GM19452 (cell line): ENCODE measurements around the gene FARP2.
"Not testable (repeated sequence)": the region's sequence is repeated elsewhere in the genome, so short reads cannot be mapped to it uniquely, and the experiment has no call there.

Source experiments
- ATAC-seq: cut with Tn5 transposase; IDR thresholded peaks from one replicate; pipeline ENCODE4 v1.9.1; 2021; ENCODE audit not compliant: unreplicated experiment

FARP2 gene

DNA sequence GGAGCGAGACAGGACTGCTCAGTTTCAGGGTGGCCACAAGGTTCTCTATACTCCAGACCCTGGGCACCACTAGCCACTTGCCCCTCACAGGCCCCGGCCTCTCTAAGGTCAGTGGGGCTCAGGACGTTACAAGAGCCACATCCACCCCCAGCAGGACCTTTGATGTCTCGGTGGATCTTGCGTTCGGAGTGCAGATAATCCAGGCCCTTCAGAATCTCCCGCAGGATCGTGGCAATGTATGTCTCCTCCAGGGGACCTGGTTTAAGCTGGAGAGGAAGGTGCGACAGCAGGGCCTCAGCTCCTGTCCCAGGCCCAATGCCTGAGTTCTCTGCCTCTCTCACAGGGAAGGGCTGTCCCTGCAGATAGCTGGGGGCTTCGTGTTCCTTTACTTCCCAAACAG, 143.9 kb downstream of the FARP2 start:
- ATAC-seq: no peak

DNA sequence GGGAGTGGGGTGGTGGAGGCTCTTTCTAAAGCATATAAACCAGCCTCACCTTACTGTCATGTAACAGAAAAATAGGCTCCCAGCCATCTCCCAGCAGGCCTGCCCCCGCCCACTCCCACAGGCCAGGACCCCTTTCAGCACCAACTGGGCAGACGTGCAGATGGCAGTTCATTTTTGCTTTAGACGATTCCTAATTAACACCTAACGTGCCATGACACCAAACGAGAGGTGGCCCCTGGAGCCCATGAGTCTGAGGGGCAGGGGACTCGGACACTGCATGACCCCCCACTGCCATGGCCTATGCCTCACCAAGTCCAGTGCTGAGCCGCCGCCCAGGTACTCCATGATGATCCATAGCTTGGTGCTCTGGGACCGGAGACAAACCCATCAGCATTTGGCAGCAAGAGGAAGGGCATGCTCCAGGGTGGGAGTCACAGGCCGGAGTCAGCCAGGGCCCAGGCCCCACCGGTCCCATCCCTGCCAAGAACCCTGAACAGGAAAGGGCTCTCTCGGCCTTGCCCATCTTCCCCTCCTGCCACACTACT, 144.4 kb downstream of the FARP2 start:
- no peak for ATAC-seq

DNA sequence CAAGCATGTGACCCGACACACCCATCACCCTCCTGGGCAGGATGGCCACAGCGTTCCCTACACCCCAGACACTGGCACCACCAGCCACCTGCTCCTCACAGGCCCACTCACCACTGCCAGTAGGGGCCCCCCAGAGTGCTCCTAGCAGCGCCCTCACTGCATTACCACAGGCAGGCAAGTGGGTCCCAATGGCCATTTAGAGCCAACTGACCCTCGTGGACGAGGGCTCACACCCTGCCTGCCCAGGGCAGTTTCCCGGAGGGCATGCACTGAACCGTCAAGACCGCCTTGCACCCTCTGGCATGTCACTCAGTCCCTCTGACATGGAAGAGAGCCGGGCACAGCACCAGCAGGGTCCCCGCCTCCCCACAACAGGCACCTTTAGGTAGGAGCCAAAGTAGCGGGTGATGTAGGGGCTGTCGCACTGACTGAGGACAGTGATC, 145.0 kb downstream of the FARP2 start:
- no peak for ATAC-seq

DNA sequence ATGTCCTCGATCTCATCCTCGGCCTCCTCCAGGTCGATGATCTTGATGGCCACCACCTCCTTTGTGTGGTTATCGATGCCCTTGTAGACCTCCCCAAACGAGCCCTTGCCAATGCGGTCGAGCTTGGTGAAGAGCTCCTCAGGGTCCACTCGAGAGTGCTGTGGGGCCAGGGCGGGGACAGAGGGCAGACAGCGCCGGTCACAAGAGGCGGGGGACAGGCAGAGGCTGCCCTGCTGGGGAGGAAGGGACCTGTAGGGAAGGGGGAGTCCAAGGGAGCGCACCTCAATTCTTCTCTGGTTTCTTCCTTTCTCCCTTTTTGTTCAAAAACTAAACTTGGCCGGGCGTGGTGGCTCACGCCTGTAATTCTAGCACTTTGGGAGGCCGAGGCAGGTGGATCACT, 145.5 kb downstream of the FARP2 start:
- ATAC-seq: no peak

DNA sequence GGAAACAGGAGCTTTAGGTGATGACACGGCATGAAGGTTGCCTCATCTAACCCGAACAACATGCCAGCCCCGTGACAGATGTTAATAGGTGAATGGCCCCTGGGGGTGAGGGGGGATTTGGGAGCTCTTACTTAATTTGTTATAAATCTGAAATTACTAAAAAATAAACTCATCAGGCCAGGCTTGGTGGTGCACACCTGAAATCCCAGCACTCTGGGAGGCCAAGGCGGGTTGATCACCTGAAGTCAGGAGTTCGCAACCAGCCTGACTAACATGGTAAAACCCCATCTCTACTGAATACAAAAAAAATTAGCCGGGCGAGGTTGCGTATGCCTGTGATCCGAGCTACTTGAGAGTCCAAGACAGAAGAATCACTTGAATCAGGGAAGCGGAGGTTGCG, 146.2 kb downstream of the FARP2 start:
- ATAC-seq: no peak

DNA sequence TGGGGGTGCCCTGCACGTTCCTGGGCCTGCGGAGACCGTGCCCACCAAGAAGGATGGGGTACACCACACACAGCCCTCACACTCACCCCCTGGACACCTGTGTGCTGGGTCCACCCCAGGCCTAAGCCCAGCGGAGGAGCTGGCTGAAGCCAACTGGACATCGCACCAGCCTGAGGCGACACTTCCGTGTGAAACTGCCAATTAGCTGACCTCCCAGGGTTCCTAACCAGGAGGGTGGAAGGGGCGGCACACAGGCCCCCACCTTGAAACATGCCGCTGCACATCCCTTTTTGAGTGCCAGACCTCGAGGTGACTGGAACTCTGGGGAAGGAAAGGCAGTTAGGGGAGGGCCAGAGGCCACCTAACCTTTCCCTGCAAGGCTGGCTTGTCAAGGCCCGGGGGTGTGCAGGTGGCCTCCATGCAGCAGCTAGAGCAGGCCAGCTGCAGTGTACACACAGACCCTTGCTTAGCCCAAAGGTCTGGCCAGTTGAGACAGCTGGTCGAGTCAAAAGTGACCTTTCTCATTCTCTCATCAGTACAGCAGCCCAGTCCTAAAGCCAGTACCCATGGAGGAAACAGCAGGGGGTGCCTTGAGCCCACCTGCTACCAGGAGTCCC, 147.8 kb downstream of the FARP2 start:
- ATAC-seq: no peak

DNA sequence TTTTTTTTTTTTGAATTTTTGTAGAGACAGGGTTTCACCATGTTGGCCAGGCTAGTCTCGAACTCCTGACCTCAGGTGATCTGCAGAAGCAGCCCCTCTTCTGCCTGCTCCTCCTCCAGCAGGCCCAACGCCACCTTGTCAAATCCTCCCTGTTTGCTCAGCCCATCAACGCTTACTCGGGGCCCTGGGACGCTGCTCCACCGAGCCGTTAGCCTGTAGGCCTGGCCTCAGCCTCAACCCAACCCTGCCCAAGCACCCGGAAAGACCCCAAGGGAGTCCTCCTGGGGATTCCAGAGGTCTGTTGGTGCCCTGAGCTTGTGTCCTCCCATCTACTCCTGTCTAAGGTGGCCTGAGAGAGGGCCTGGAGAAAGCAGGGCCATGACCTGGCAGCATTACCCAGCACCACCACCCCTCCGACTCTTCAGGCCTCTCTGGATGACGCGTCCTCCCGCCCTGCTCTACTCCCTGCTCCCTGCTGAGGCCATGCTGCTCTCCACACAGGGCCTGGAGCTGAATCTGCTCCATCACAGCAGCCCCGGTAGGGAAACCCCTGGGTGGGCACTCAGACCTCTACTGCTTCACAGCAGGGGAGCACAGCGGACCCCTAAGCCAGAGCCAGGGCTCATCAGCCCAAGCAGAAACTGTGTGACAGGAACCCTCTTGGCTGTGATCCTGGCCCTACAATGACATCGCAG, 149.1 kb downstream of the FARP2 start:
- no peak for ATAC-seq

DNA sequence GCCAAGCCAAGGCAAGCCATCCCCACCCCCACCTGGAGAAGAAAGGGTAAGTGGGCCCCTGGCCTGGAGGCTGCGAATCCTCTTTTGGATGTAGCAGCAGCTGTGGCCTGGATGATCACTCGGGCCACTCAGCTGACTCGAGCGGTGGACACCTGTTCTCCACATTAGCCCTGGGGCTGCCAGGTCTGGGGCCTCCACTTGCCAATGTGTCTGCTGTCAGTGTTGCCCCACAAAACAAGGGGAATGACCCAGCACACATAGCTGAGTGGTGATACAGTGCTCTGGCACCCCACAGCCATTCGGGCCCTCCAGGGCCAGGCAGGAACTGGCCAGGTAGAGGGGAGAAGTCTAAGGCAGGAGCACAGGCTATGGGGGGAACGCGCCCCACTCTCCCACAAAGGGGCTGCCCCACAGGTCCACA, 149.7 kb downstream of the FARP2 start:
- no peak for ATAC-seq

DNA sequence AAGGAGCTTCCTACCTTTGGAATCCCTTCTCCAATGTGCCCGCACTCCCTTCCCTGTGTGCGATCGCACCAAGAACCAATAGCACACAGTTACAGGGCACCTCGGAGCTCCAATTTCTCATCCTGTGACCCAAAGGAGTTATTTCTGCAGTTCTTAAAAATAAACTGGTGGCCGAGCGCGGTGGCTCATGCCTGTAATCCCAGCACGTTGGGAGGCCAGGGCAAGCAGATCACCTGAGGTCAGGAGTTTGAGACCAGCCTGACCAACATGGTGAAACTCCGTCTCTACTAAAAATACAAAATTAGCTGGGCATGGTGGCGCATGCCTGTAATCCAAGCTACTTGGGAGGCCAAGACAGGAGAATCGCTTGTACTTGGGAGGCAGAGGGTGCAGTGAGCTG, 150.2 kb downstream of the FARP2 start:
- ATAC-seq: not testable (repeated sequence)

DNA sequence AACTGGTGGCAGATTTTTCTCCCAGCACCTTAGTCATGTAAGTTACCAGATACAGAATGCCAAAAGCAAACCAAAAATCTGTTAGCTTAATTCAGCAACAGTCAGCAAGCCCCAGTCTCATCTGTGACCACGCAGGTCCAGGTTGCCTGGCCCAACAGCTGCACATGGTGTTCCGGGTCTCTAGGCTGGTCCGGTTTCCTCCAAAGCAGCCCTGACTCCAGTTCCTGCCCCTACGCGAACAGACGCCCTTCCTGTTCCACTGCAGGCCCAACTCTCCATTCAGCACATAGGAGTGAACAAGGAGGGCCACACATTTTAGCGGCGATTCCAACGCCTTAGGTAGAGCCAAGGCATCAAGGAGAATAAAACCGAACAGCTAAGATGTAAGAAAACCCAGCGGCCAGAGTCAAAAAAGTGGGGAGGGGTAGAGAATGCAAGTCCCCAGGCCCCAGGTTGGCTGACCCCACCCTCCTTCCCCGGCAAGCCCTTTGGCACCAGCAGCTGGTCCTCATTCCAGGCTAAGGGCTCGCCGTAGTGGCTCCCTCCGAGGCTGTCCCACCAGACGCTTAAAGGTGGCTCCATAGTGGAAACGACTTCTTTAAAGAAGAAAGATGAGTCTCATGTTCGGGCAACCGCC, 150.8 kb downstream of the FARP2 start:
- ATAC-seq: no peak

DNA sequence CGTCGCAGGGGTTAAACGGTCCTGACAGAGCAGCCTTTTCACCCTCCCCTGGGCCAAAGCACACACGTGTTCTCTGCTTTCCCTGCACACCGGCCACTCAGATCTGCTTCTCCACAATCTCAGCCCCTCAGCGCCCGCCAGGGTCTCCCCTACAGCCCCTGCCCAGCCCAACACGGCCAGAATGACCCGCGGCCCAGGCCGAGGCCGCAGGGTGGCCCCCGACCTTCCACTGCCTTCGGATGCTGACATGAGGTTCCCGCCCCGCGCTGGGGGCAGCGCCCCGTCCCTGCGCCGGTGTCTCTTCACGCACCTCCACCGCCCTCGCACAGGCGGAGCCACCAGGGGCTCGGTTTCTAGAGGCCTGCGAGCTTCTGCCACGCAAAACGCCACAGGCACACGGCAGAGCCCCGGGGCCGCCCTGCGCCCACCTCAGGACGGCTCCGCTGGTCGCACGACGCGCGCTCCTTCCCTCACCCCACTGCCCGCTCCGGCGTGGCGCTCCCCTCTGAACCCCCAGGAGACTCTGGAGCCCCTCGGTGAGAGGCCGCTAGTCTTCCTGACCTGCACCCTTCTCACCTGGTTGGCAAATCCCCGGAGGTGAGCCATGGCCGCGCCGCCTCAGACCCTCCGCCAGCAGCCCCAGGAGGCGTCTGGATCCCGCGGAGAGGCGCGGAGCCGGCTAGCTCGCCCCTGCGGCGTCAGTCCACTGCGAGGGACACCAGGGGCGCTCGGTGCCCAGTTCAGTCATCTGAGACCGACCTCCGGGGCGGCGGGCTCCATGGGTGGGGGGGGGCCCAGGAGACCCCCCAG, 151.6 kb downstream of the FARP2 start:
- peak; percentile 26 for ATAC-seq

DNA sequence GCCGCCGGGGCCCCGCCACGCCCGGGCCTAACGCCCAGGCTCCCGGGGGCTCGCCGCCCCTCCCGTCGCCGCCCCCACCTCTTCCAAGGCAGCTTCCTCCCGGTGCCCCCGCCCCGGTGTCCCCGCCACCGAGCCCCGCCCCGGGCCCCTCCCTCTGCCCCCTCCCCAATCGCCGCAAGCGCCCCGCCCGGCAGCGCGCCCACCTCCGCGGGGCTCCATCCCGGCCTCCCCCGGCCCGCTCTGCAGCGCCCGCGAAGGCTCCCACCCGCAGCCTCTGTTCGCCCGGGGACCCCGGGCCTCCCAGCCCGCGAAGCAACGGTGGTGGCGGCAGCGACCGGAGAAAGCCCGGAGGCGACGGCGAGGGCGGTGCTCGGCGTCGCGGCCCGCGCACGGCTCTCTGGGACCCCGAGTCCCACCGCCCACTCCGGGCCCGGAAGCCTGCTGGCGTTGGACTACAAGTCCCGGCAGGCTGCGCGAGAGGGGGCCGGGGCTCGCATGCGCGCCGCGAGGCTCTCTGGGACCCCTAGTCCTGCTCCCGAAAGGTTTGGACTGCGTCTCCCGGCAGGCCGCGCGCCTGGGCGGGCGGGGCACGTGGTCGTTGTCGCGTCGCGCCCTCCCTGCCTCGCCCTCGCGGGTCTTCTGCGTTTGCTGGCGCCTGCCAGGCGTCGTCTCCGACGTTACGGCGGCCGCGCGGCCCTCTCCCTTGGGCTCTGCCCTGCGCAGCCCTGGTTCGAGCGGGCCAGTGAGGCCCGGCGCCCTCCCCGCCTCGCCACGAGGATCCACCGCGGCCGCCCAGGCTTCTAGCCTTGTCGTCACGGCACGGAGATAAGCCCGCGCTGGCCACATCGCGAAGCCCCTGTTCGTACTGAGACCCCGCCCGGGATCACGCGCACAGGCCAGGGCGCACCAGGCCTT, 152.4 kb downstream of the FARP2 start, which contains the start of gene STK25:
STK25 (minus strand) TSS at position 345 of the 915 bp plus-strand sequence. CDS start 549 bp downstream, outside the sequence.
- peak; percentile 94 for ATAC-seq

DNA sequence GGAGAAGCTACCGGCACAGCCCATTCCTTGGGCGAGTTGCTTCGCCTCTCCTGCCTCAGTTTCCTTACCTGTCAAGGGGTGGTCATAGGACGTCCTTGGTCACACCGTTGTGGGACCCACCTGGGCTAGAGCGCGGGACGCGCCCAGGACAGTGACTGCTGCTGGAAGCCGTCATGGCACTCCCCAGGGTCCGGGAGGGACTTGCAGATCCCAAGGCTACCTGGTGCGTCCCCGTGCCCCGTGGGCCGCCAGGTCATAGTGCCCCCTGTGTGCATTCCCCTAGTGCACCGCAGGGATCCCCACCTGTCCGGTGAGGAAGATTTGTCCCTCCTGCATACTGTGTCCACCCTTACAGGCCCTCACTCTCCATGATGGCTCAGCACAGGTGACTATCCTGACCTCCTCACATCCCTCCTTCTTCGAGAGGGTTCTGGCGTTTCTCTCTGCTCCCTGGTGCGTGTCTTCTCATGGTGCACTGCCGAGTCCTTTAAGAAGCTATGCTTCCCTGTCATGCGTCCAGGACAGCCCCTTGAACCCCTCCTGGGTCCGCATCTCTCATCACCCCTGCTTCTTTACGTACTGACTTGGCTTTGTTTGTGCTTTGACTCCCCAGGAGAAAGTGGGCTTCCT, 153.2 kb downstream of the FARP2 start:
- ATAC-seq: no peak

DNA sequence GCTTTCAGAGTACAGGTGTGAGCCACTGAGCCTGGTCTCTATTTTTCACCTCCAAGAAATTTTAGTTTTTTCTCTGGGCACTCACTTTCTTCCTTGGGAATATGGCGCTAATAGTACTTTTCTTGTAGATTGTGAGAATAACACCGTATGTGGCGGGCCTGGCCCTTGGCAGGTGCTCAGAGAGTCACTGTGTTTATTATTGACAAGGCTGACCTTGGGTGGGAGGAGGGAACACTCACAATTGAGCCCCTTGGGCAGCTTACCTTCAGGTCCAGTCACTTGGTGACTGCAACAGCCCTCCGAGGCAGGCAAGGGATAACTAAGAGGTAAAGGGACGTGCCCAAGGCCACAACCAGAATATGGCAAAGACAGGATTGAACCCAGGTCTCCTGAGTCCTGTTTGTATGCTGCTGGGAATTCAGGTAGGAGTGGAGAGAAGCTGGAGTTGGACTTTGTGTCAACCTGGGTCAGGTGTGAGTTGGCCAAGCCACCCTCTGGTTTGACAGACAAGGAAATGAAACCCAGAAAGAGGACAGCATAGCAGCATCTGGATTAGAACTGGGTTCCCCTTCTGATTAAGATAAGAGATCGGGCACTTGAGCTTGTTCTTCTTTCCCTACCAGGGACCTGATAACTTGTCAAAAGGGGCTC, 155.1 kb downstream of the FARP2 start:
- ATAC-seq: no peak

DNA sequence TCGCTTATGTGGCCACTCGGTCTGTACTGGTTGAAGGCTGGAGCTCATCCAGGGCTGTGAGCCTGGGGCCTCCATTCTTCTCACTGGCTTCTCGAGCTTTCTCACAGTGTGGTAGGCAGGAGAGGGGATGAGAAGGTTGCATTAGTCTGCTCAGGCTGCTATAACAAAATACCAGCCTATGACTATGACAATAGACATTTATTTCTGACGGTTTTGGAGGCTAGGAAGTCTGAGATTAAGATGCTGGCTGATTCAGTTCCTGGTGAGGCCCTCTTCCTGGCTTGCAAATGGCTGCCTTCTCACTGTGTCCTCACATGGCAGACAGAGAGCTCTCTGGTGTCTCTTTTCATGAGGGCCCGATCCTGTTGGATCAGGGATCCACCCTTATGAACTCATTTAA, 158.5 kb downstream of the FARP2 start:
- no peak for ATAC-seq

DNA sequence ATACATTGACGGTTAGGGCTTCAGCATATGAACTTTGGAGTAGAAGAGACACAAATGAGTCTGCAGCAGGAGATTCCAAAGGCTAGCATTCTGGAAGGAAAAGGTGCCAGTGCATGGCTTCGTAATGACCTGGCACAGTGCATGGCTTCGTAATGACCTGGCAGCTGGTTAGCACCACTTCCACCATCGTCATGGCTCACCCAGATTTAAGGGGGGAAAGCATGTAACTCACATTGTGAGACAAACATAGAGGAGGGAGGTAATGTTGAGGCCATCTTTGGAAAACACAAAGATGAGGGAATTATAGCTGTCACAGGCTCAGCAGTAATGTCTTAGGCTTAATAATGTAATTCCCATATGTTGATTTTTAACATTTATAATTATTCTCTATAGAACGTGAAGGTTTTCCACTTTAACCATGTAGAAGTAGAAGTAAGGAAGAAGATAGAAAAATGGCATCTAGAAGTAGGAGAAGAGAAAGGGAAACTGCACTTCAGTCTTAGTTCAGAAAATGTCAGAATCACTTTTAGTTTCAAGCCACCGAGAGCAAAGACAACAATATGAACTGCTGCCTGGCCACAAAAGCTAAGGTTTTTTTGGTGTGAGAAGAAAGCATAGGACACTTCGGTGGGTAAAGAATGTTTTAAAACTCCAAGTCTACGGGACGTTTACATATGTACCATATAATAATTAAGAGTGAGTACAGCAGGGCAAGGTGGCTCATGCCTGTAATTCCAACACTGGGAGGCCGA, 159.1 kb downstream of the FARP2 start:
- ATAC-seq: peak; percentile 59

DNA sequence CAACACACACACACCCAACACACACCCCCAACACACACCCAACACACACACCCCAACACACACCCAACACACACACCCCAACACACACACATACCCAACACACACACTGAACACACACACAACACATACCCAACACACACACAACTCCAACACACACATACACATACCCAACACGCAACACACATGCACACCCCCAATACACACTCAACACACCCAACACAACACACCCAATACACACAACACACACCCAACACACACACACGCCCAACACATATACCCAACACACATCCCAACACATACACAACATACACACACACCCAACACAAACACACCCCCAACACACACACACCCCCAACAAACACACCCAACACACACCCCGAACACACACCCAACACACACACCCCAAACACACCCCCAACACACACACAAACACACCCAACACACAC, 160.5 kb downstream of the FARP2 start:
- ATAC-seq: no peak

DNA sequence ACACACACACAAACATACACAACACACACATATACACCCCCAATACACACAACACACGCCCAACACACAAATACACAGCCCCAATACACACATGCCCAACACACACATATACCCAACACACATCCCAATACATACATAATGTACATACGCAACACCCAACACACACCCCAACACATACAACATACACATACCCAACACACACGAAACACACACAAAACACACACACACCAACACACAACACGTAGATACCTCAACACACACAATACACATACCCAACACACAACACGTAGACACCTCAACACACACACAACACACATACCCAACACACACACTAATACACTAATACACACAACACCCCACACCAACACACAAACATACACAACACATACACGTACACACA, 161.2 kb downstream of the FARP2 start:
- ATAC-seq: no peak
